ENCODE data around the gene TLX1. TPM values are rescaled to one million over a fixed set of nuclear protein-coding genes. Genes with fewer than 3 reads are reported as not detected.
"Not testable (repeated sequence)": the region's sequence is repeated elsewhere in the genome, so short reads cannot be mapped to it uniquely, and the experiment has no call there.

Gene TLX1
- total RNA-seq, 6 donors from 2014 or later = not detected

- Histone ChIP-seq H3K9me3 (peaks cover 0 to 6% (median 2%) of the 10 kb centered on the region in 4 donors), H3K4me3 (no peak overlapping the region), H3K36me3 (no peaks in the 10 kb centered on the region), H3K27ac (no peak overlapping the region), H3K4me1 (no peaks in the 10 kb centered on the region), H3K27me3 (peaks cover 0 to 8% (median 3%) of the 10 kb centered on the region in 4 donors)
- 68 to 80% methylated on average over 3 of the region's 3 CpGs for WGBS, 2 donors
- ATAC-seq (ENCODE audit: low FRiP score in 2 of 2) = no peak
- no peak for DNase-seq
- TF ChIP-seq EP300 (IDR thresholded peaks at IDR 0.05) (no peak), POLR2AphosphoS5 (IDR thresholded peaks at IDR 0.05) (no peak), POLR2A (IDR thresholded peaks at IDR 0.05) (no peak)
- TF ChIP-seq, protein P1, sequence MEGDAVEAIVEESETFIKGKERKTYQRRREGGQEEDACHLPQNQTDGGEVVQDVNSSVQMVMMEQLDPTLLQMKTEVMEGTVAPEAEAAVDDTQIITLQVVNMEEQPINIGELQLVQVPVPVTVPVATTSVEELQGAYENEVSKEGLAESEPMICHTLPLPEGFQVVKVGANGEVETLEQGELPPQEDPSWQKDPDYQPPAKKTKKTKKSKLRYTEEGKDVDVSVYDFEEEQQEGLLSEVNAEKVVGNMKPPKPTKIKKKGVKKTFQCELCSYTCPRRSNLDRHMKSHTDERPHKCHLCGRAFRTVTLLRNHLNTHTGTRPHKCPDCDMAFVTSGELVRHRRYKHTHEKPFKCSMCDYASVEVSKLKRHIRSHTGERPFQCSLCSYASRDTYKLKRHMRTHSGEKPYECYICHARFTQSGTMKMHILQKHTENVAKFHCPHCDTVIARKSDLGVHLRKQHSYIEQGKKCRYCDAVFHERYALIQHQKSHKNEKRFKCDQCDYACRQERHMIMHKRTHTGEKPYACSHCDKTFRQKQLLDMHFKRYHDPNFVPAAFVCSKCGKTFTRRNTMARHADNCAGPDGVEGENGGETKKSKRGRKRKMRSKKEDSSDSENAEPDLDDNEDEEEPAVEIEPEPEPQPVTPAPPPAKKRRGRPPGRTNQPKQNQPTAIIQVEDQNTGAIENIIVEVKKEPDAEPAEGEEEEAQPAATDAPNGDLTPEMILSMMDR (IDR thresholded peaks at IDR 0.05) = no peak
Measured at GRCh38 chr10:101152316-101152715, 21.2 kb downstream of the TLX1 start.

DNA sequence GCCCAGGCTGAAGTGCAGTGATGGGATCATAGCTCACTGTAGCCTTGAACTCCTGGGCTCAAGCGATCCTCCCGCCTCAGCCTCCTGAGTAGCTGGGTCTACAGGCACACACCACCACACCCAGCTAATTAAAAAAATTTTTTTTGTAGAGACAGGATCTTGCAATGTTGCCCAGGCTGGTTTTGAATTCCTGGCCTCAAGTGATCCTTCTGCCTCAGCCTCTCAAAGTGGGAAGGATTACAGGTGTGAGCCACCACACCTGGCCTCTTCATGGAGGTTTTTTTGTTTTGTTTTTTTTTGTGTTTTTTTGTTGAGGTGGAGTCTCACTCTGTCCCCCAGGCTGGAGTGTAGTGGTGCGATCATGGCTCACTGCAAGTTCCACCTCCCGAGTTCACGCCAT, 23.4 kb downstream of the TLX1 start:
- H3K27ac ChIP-seq; H3K27me3 ChIP-seq; H3K9me3 ChIP-seq; H3K36me3 ChIP-seq; ATAC-seq (ENCODE audit: low FRiP score in 2 of 2); H3K4me1 ChIP-seq; DNase-seq; H3K4me3 ChIP-seq: not testable (repeated sequence)
- WGBS, 2 donors = 93 to 100% methylated on average over 5 of the region's 5 CpGs

GRCh38 chr10:101155896-101156295, 24.8 kb downstream of the TLX1 start:
- H3K36me3 ChIP-seq = no peaks in the 10 kb centered on the region
- H3K4me1 ChIP-seq = no peaks in the 10 kb centered on the region
- no peaks in the 10 kb centered on the region for H3K9me3 ChIP-seq
- TF ChIP-seq POLR2A (IDR thresholded peaks at IDR 0.05) (no peak), EP300 (IDR thresholded peaks at IDR 0.05) (no peak), POLR2AphosphoS5 (IDR thresholded peaks at IDR 0.05) (no peak)
- TF ChIP-seq, protein P1 (IDR thresholded peaks at IDR 0.05) = no peak
- no peak for DNase-seq
- no peak overlapping the region for H3K27ac ChIP-seq
- peaks cover 0 to 2% (median 0%) of the 10 kb centered on the region in 4 donors for H3K27me3 ChIP-seq
- no peak for ATAC-seq (ENCODE audit: low FRiP score in 2 of 2)
- 29 to 45% methylated on average over 3 of the region's 3 CpGs for WGBS, 2 donors
- no peak overlapping the region for H3K4me3 ChIP-seq

DNA sequence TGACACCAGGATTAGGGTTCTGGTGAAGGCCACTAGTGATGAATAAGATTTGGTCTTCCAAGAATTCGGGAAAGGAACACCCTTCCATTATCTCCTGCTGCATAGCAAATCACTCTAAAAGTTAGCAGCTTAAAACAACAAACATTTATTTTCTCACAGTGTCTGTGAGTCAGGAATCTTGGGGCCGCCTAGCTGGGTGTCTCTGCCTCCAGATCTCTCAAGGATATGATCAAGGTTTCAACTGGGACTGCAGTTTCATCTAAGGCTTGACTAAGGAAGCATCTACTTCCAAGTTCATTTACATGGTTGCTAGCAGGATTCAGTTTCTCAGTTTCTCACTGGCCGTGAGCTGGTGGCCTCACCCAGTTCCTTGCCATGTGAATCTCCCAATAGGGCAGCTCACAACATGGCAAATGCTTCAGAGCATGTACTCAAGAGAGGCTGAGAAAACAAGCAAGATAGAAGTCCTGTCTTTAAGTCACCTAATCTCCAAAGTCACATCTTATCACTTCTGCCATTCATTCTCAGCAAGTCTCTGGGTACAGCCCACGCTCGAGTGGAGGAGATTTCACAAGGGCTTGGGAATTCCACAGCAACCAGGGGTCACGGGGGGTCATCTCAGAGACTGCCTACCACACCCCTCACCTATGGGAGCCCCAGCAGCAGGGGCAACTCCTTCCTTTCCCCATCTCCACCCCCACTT, 26.8 kb downstream of the TLX1 start:
- Histone ChIP-seq H3K27me3 (peaks cover 0 to 7% (median 3%) of the 10 kb centered on the region in 4 donors), H3K4me3 (no peak overlapping the region), H3K27ac (no peak overlapping the region), H3K36me3 (no peaks in the 10 kb centered on the region), H3K4me1 (peaks cover 3 to 8% (median 6%) of the 10 kb centered on the region in 4 donors), H3K9me3 (no peaks in the 10 kb centered on the region)
- no peak for DNase-seq
- TF ChIP-seq POLR2AphosphoS5 (IDR thresholded peaks at IDR 0.05) (no peak), POLR2A (IDR thresholded peaks at IDR 0.05) (no peak)
- 41 to 45% methylated on average over 6 of the region's 6 CpGs for WGBS, 2 donors
- ATAC-seq (ENCODE audit: low FRiP score in 2 of 2) = no peak

DNA sequence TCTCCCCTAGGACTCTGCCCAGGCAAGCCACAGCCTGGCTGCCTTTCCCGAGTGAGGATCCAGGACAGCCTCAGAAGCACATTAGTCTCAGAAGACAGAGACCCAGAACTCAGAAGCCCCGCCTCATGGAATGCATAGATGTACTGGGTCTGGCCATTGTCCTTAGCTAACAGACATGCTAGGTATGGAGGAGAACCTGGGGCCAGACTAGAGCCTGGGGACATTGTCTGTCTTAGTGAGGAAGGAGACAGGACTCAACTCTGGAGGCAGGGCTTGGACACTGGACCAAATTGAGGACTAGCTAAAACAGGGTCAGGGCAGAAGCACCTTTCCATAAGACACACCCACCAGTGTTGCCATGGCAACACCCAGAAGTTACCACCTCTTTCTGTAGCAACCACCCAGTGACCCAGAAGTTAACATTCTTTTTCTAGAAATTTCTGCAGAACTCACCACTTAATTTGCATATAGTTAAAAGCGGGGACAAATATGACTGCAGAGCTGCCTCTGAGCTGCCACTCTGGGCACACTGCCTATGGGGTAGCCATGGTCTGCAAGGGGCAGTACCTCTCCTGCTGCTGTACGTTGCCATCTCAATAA, 27.5 kb downstream of the TLX1 start:
- no peak overlapping the region for H3K27ac ChIP-seq
- H3K36me3 ChIP-seq = no peaks in the 10 kb centered on the region
- peaks cover 0 to 7% (median 3%) of the 10 kb centered on the region in 4 donors for H3K27me3 ChIP-seq
- H3K4me1 ChIP-seq = peaks cover 3 to 8% (median 6%) of the 10 kb centered on the region in 4 donors
- TF ChIP-seq EP300 (IDR thresholded peaks at IDR 0.05) = no peak
- TF ChIP-seq, protein P1 (IDR thresholded peaks at IDR 0.05) = no peak
- no peak for TF ChIP-seq POLR2AphosphoS5 (IDR thresholded peaks at IDR 0.05)
- no peak for TF ChIP-seq POLR2A (IDR thresholded peaks at IDR 0.05)
- DNase-seq = no peak
- 40 to 56% methylated on average over 3 to 4 of the region's 4 CpGs for WGBS, 2 donors
- ATAC-seq (ENCODE audit: low FRiP score in 2 of 2) = no peak
- H3K9me3 ChIP-seq = no peaks in the 10 kb centered on the region
- no peak overlapping the region for H3K4me3 ChIP-seq
